NCI-H69 (cell line): ENCODE data around the gene RHOXF1.
"Not testable (repeated sequence)": the region's sequence is repeated elsewhere in the genome, so short reads cannot be mapped to it uniquely, and the experiment has no call there.

Experiments used
- DNase-seq: peaks from one replicate; lab custom pipeline; 2025; lab: John Stamatoyannopoulos, UW

Gene RHOXF1

GRCh38 chrX:120115438-120115963 lies at the start of gene RHOXF1:
RHOXF1 (minus strand) TSS chrX:120115913; CDS start chrX:120115862, 51 bp downstream.
- DNase-seq, result no peak

GRCh38 chrX:120159086-120159485 lies 43.4 kb upstream of the RHOXF1 start:
- not testable (repeated sequence) for DNase-seq

- not testable (repeated sequence) for DNase-seq
Observed at GRCh38 chrX:120158313-120158712, 42.6 kb upstream of the RHOXF1 start, which contains the start of gene RHOXF2. RHOXF2 (plus strand) TSS chrX:120158613; CDS start chrX:120158751, 138 bp downstream.

- not testable (repeated sequence) for DNase-seq
Observed at GRCh38 chrX:120150109-120150744, 34.5 kb upstream of the RHOXF1 start.

- DNase-seq, result no peak
Observed at GRCh38 chrX:120147537-120147936, 31.8 kb upstream of the RHOXF1 start.

GRCh38 chrX:120146323-120146722 lies 30.6 kb upstream of the RHOXF1 start:
- DNase-seq, result not testable (repeated sequence)

GRCh38 chrX:120145295-120145925 lies 29.7 kb upstream of the RHOXF1 start:
- DNase-seq, result no peak

- peak; percentile 0 for DNase-seq
Observed at GRCh38 chrX:120144178-120144844, 28.6 kb upstream of the RHOXF1 start.

- DNase-seq, result peak; percentile 3
Observed at GRCh38 chrX:120140293-120140981, 24.7 kb upstream of the RHOXF1 start.

- no peak for DNase-seq
Observed at GRCh38 chrX:120137439-120137838, 21.7 kb upstream of the RHOXF1 start.

- no peak for DNase-seq
Observed at GRCh38 chrX:120136840-120137239, 21.1 kb upstream of the RHOXF1 start.

- DNase-seq, result no peak
Observed at GRCh38 chrX:120136128-120136527, 20.4 kb upstream of the RHOXF1 start.

GRCh38 chrX:120128306-120128846 lies 12.7 kb upstream of the RHOXF1 start:
- not testable (repeated sequence) for DNase-seq

GRCh38 chrX:120125444-120125843 lies 9.7 kb upstream of the RHOXF1 start:
- no peak for DNase-seq

GRCh38 chrX:120120223-120120622 lies 4.5 kb upstream of the RHOXF1 start:
- no peak for DNase-seq

- DNase-seq, result no peak
Observed at GRCh38 chrX:120111611-120112010, 4.1 kb downstream of the RHOXF1 start.

GRCh38 chrX:120109378-120109777 lies 6.3 kb downstream of the RHOXF1 start:
- no peak for DNase-seq

- not testable (repeated sequence) for DNase-seq
Observed at GRCh38 chrX:120104707-120105106, 11.0 kb downstream of the RHOXF1 start.

- not testable (repeated sequence) for DNase-seq
Observed at GRCh38 chrX:120101057-120101456, 14.7 kb downstream of the RHOXF1 start.

GRCh38 chrX:120090208-120090607 lies 25.5 kb downstream of the RHOXF1 start:
- no peak for DNase-seq

GRCh38 chrX:120087289-120088017 lies 28.3 kb downstream of the RHOXF1 start:
- no peak for DNase-seq
